GM12878 (cell line): Measurements from ENCODE around the gene MSL1. TPM values are rescaled to one million over a fixed set of nuclear protein-coding genes. Genes with fewer than 3 reads are reported as not detected.

ENCODE experiments used
- ATAC-seq: fragments of 200-7000 bp; cut with Tn5 transposase; 3 replicates; pipeline ENCODE4 v1.9.1; 2020; ENCODE audit warnings: mild to moderate bottlenecking, moderate library complexity
- BruUV-seq: library from RNA; stranded (reverse); fragments of 400-500 nt; replicated peaks from 2 replicates; lab custom pipeline; 2021; lab: Mats Ljungman, UMichigan
- CTCF ChIA-PET: fragments of 300-600 bp; sonication (Branson Sonifier 250); formaldehyde crosslinking; extraction: SDS; loops from one replicate; lab custom pipeline; 2021; ENCODE audit warnings: inconsistent platforms; lab: Yijun Ruan, JAX
- POLR2A ChIA-PET: fragments of 350-600 bp; formaldehyde crosslinking; extraction: SDS; loops from one replicate; lab custom pipeline; 2021; ENCODE audit warnings: inconsistent platforms; lab: Charles Lee
- RAD21 ChIA-PET: fragments of 300-600 bp; sonication (Branson Sonifier 250); formaldehyde crosslinking; loops from one replicate; lab custom pipeline; 2023; ENCODE audit warnings: antibody characterized with exemption; ENCODE audit not compliant: unreplicated experiment; lab: Charles Lee
- SMC1A ChIA-PET: fragments of 300-600 bp; sonication (Branson Sonifier 250); formaldehyde crosslinking; loops from one replicate; lab custom pipeline; 2023; ENCODE audit not compliant: unreplicated experiment, uncharacterized antibody; lab: Charles Lee
- DNase-seq: peaks from one replicate; pipeline ENCODE4 v3.0.0-alpha.2; 2011; ENCODE audit warnings: low read depth, low spot score
- FAIRE-seq: peaks from 3 replicates; lab custom pipeline; 2011; peaks lifted over from hg19 to GRCh38; lab: Jason Lieb, UNC
- H2AFZ ChIP-seq: 2 replicates; pipeline ENCODE4 v1.6.0; 2011; ENCODE audit warnings: low read depth, low read length, control low read depth; ENCODE audit not compliant: control insufficient read depth
- H3K27ac ChIP-seq: 2 replicates; pipeline ENCODE4 v1.5.1; 2011; ENCODE audit warnings: control low read depth; ENCODE audit not compliant: control insufficient read depth, insufficient read depth
- H3K27me3 ChIP-seq, 2 experiments: replicated peaks in 1 of 2; 2 replicates each; pipeline versions ENCODE4 v1.6.0 to v1.6.1; 2011; ENCODE audit warnings: low read length in 1 of 2; ENCODE audit not compliant: control insufficient read depth in 2 of 2, insufficient read depth in 2 of 2
- H3K36me3 ChIP-seq, 2 experiments: 2 replicates each; pipeline ENCODE4 v1.5.1; 2011; ENCODE audit warnings: low read length in 1 of 2; ENCODE audit not compliant: control insufficient read depth in 2 of 2, insufficient read depth in 2 of 2
- H3K4me1 ChIP-seq: 2 replicates; pipeline ENCODE4 v1.6.1; 2011; ENCODE audit warnings: mild to moderate bottlenecking, low read length, moderate library complexity, mixed read lengths; ENCODE audit not compliant: control insufficient read depth, insufficient read depth
- H3K4me2 ChIP-seq: 2 replicates; pipeline ENCODE4 v1.6.0; 2011; ENCODE audit warnings: control low read depth; ENCODE audit not compliant: control insufficient read depth, insufficient read depth
- H3K4me3 ChIP-seq: fragments of 200-600 bp; sonication (generic); 2 replicates; pipeline ENCODE4 v1.5.1; 2016
- H3K79me2 ChIP-seq: 2 replicates; pipeline ENCODE4 v1.6.0; 2011; ENCODE audit warnings: low read length; ENCODE audit not compliant: control insufficient read depth, insufficient read depth
- H3K9ac ChIP-seq: 2 replicates; pipeline ENCODE4 v1.8.0; 2011; ENCODE audit warnings: low read length, control low read depth, mixed read lengths; ENCODE audit not compliant: control insufficient read depth, insufficient read depth
- H3K9me3 ChIP-seq: replicated peaks from 3 replicates; pipeline ENCODE4 v1.5.1; 2011; ENCODE audit warnings: mild to moderate bottlenecking, low read length; ENCODE audit not compliant: control insufficient read depth, insufficient read depth
- H4K20me1 ChIP-seq: 2 replicates; pipeline ENCODE4 v1.6.0; 2011; ENCODE audit not compliant: control insufficient read depth, insufficient read depth
- EP300 ChIP-seq, 2 experiments: fragments of 150-350 bp in 1 of 2; IDR thresholded peaks; 2 replicates each; pipeline ENCODE4 v1.6.1; 2011 to 2012; ENCODE audit warnings: low read depth in 2 of 2, low read length in 2 of 2, borderline replicate concordance in 1 of 2, improper control_type of control experiment in 1 of 2, inconsistent platforms in 1 of 2; ENCODE audit not compliant: control insufficient read depth in 1 of 2
- RUNX3 ChIP-seq: IDR thresholded peaks from 2 replicates; pipeline ENCODE4 v1.6.1; 2012; ENCODE audit warnings: low read length, inconsistent platforms
- SREBF2 ChIP-seq: IDR thresholded peaks from 2 replicates; pipeline ENCODE4 v1.6.1; 2012; ENCODE audit warnings: mild to moderate bottlenecking, low read length
- WGBS: methylation state at CpG from one replicate; pipeline ENCODE4 v1.1.6; 2016; ENCODE audit warnings: low lambda C conversion rate; ENCODE audit not compliant: insufficient replicate concordance, insufficient coverage; ENCODE audit errors: missing lambda C conversion rate; 5-methylcytosine and 5-hydroxymethylcytosine counted together
- in situ Hi-C: fragments of 300-500 bp; cut with MboI; formaldehyde crosslinking; loops from 9 replicates; pipeline ENCODE4 v1.14.3; 2018; ENCODE audit warnings: mixed read lengths
- intact Hi-C: fragments of 100-400 bp; cut with micrococcal nuclease; formaldehyde crosslinking; loops from one replicate; pipeline ENCODE4 v1.14.2; 2022; ENCODE audit not compliant: unreplicated experiment
- polyA plus RNA-seq, 11 experiments: library from polyadenylated mRNA; depleted of rRNA in 4 of 11; unstranded in 6 of 11; stranded (reverse) in 5 of 11; fragments of >200 nt; fragmentation: Nextera tagmentation in 4 of 11; fragmentation: Illumina TruSeq in 1 of 11; extraction: Ambion mirVana in 4 of 11; extraction: Trizol in 1 of 11; gene quantifications; 1 replicate in 1 of 11; 2 replicates in 10 of 11; pipeline versions ENCODE4 v1.2.1 to v1.2.3, GENCODE V29; 2011 to 2016; ENCODE audit warnings: inconsistent platforms in 2 of 11, missing spikeins in 2 of 11, low read depth in 1 of 11
- total RNA-seq, 4 experiments: library from RNA; depleted of rRNA in 3 of 4; stranded (reverse); fragments of >200 nt in 3 of 4; fragmentation: Illumina TruSeq in 1 of 4; extraction: Trizol in 1 of 4; gene quantifications; 2 replicates each; pipeline versions ENCODE4 v1.2.1 to v1.2.3, GENCODE V29; 2013 to 2021

MSL1 gene
- total and polyA plus RNA-seq, 10 of the 15 experiments (the other 5 are each of a cell fraction or from before 2014, with no cell fraction given), result 6.1 to 95.2 (median 51.8) TPM

GRCh38 chr17:40123811-40124114 lies 2.0 kb downstream of the MSL1 start:
- TF ChIP-seq SREBF2, result no peak
- 0 out of 2 replicates have a peak, but pooled peaks have one; percentile 3 for TF ChIP-seq RUNX3
- TF ChIP-seq, all 136 proteins: peak for 1
- CTCF ChIA-PET, result interaction anchor here (0.6 to 6.3 kb wide), 14 partner anchors 9 to 502 kb away, joined by 3 to 87 read pairs (median 5); partner anchors contain the start of gene CASC3
- POLR2A ChIA-PET, result interaction anchor here (0.6 to 5.6 kb wide), 12 partner anchors 10 to 367 kb away, joined by 3 to 45 read pairs (median 6); partner anchors contain the start of gene CASC3
- RAD21 ChIA-PET, result interaction anchor here (0.8 to 5.2 kb wide), 8 partner anchors 10 to 110 kb away, joined by 3 to 64 read pairs (median 4); partner anchors contain the start of gene CASC3
- DNase-seq (no peak), ATAC-seq (no peak), FAIRE-seq (no peak)
- Histone ChIP-seq H3K9me3 (no peaks in the 10 kb centered on the region), H3K4me1 (peaks cover 6% of the 10 kb centered on the region), H3K4me3 (peak overlapping the region; percentile 99), H4K20me1 (peaks cover 6% of the 10 kb centered on the region), H3K36me3 (peaks cover 0 to 9% of the 10 kb centered on the region in 2 experiments; a peak in 3 of 4 replicates), H3K79me2 (peaks cover 53% of the 10 kb centered on the region), H3K27me3 (no peaks in the 10 kb centered on the region), H3K4me2 (peak overlapping the region; percentile 96), H2AFZ (no peak overlapping the region), H3K27ac (peak overlapping the region; percentile 71), H3K9ac (peak overlapping the region; percentile 90)
- in situ Hi-C loops, result no loop called here
- BruUV-seq, result TSS peak; percentile 78
- SMC1A ChIA-PET, result interaction anchor here (1.2 to 5.4 kb wide), 12 partner anchors 9 to 165 kb away, joined by 3 to 49 read pairs (median 6); partner anchors contain the start of gene CASC3
- intact Hi-C loops, result loop anchor here (1.0 kb wide), 1 partner anchor 17 kb away; the partner anchor contains the start of gene CASC3
- WGBS, result 4% methylated on average over 2 of the region's 2 CpGs

- ChIA-PET RAD21 (interaction anchor here (0.7 to 5.2 kb wide), 9 partner anchors 11 to 598 kb away, joined by 3 to 64 read pairs (median 3); partner anchors contain the start of gene CASC3), SMC1A (interaction anchor here (0.6 to 5.4 kb wide), 15 partner anchors 8 to 324 kb away, joined by 3 to 49 read pairs (median 5); partner anchors contain the start of gene CASC3), POLR2A (interaction anchor here (0.6 to 5.6 kb wide), 12 partner anchors 10 to 368 kb away, joined by 3 to 45 read pairs (median 6); partner anchors contain the start of gene CASC3), CTCF (interaction anchor here (0.6 to 6.3 kb wide), 18 partner anchors 8 to 503 kb away, joined by 3 to 87 read pairs (median 4); partner anchors contain the start of genes CASC3 and CSF3)
- Histone ChIP-seq H3K79me2 (peaks cover 54% of the 10 kb centered on the region), H3K4me2 (peak overlapping the region; percentile 96), H3K4me3 (peak overlapping the region; percentile 99), H3K9ac (peak overlapping the region; percentile 90), H3K27ac (peak overlapping the region; percentile 29), H3K9me3 (no peaks in the 10 kb centered on the region), H4K20me1 (peaks cover 6% of the 10 kb centered on the region), H3K4me1 (peaks cover 6% of the 10 kb centered on the region), H3K27me3 (no peaks in the 10 kb centered on the region), H2AFZ (no peak overlapping the region), H3K36me3 (peaks cover 0 to 12% of the 10 kb centered on the region in 2 experiments; a peak in 3 of 4 replicates)
- 11% methylated on average over 9 of the region's 9 CpGs for WGBS
- intact Hi-C loops (no loop called here), in situ Hi-C loops (no loop called here)
- no peak for TF ChIP-seq EP300 (IDR thresholded peaks at IDR 0.05; ENCODE audit: borderline replicate concordance in 1 of 2, control insufficient read depth in 1 of 2, low read depth in 2 of 2, low read length in 2 of 2)
- ATAC-seq (no peak), FAIRE-seq (no peak), DNase-seq (no peak)
- no TSS peak for BruUV-seq
Measured at GRCh38 chr17:40124279-40125141, 2.7 kb downstream of the MSL1 start.
